Parathyroid adenoma (tissue), 2 donors: ENCODE measurements around the gene MCCC1.
A peak's percentile ranks its signal among the peaks of the same experiment; 100 is the strongest.

ENCODE experiments used
- H2AFZ ChIP-seq: fragments of 300-600 bp; sonication (generic); one replicate; pipeline ENCODE4 v1.7.0; 2017; ENCODE audit warnings: antibody characterized with exemption, mild to moderate bottlenecking
- H3K27ac ChIP-seq: fragments of 300-600 bp; sonication (generic); one replicate; pipeline ENCODE4 v1.7.0; 2017
- H3K27me3 ChIP-seq: fragments of 300-600 bp; sonication (generic); one replicate; pipeline ENCODE4 v1.7.0; 2017; ENCODE audit warnings: low read length; ENCODE audit not compliant: control insufficient read depth, insufficient read depth
- H3K36me3 ChIP-seq: fragments of 300-600 bp; sonication (generic); one replicate; pipeline ENCODE4 v1.7.0; 2017; ENCODE audit warnings: low read length; ENCODE audit not compliant: control insufficient read depth, insufficient read depth
- H3K4me1 ChIP-seq: fragments of 300-600 bp; sonication (generic); one replicate; pipeline ENCODE4 v1.7.0; 2017; ENCODE audit warnings: control low read depth
- H3K4me2 ChIP-seq: fragments of 300-600 bp; sonication (generic); one replicate; pipeline ENCODE4 v1.7.0; 2017; ENCODE audit warnings: low read length
- H3K4me3 ChIP-seq: fragments of 300-600 bp; sonication (generic); one replicate; pipeline ENCODE4 v1.7.0; 2017; ENCODE audit warnings: low read depth, low read length
- H3K79me2 ChIP-seq: fragments of 300-600 bp; sonication (generic); one replicate; pipeline ENCODE4 v1.7.0; 2017; ENCODE audit warnings: control low read depth
- H3K9ac ChIP-seq: fragments of 300-600 bp; sonication (generic); one replicate; pipeline ENCODE4 v1.7.0; 2017; ENCODE audit warnings: mild to moderate bottlenecking
- H3K9me3 ChIP-seq: fragments of 300-600 bp; sonication (generic); one replicate; pipeline ENCODE4 v1.7.0; 2017; ENCODE audit warnings: low read length; ENCODE audit not compliant: control insufficient read depth
- TF ChIP-seq, protein P1 (sequence below): fragments of 300-600 bp; sonication (generic); IDR thresholded peaks from one replicate; pipeline ENCODE4 v1.7.0; 2017; ENCODE audit warnings: antibody characterized with exemption, mild to moderate bottlenecking
- donor health status: primary hyperparathyroidism.

Gene MCCC1

DNA sequence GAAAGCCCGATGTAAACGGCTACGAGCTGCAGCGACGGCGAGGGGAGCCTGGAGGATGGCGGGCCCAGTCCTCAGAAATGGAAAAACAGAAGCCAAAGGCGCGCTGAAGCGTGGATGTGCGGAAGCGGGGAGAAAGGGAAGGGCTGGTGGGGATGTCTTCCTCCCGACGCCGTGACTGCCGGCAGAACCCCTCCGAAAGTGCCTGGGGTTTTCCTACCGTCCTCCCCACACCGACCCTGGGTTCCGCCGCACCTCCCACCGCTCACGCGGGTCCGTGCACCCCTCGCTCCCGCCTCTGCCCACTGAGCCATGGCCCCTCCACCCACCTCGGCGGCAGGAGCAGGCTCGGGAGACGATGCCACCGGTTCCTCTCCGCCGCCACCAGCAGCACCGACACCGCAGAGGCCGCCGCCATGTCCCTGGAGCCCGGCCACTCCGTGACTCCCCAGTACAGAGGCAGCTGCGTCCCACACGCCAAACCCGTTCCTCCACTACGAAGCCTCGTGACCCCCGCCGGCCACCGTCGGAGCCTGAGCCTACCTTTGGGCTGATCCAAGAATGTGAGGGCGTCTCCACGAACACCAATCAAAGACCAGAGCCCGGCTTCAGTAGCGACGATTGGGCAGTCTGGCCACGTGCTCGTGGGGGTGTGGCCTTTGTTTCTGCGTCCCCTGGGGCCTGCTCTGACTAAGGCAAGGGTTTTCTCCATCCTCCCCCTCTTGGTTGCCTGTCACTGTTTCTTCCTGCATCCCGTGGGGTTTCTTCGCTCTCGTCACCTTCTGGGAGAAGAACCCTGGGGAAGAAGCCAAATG, at the start of gene MCCC1:
Gene MCCC1 (minus strand): TSS at position 471 of the 812 bp plus-strand sequence. CDS start 56 bp downstream, at position 415.
- Histone ChIP-seq H3K9me3 (no peaks in the 10 kb centered on the region), H3K79me2 (peaks cover 3% of the 10 kb centered on the region), H3K9ac (peak within 1 kb of the TSS; percentile 58), H3K4me3 (peak within 1 kb of the TSS; percentile 93), H3K36me3 (no peaks in the 10 kb centered on the region), H3K27me3 (no peaks in the 10 kb centered on the region), H3K4me2 (peak within 1 kb of the TSS; percentile 90), H2AFZ (peak within 1 kb of the TSS; percentile 75), H3K27ac (peak within 1 kb of the TSS; percentile 63), H3K4me1 (no peaks in the 10 kb centered on the region)
- TF ChIP-seq, protein P1, sequence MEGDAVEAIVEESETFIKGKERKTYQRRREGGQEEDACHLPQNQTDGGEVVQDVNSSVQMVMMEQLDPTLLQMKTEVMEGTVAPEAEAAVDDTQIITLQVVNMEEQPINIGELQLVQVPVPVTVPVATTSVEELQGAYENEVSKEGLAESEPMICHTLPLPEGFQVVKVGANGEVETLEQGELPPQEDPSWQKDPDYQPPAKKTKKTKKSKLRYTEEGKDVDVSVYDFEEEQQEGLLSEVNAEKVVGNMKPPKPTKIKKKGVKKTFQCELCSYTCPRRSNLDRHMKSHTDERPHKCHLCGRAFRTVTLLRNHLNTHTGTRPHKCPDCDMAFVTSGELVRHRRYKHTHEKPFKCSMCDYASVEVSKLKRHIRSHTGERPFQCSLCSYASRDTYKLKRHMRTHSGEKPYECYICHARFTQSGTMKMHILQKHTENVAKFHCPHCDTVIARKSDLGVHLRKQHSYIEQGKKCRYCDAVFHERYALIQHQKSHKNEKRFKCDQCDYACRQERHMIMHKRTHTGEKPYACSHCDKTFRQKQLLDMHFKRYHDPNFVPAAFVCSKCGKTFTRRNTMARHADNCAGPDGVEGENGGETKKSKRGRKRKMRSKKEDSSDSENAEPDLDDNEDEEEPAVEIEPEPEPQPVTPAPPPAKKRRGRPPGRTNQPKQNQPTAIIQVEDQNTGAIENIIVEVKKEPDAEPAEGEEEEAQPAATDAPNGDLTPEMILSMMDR = no peak

DNA sequence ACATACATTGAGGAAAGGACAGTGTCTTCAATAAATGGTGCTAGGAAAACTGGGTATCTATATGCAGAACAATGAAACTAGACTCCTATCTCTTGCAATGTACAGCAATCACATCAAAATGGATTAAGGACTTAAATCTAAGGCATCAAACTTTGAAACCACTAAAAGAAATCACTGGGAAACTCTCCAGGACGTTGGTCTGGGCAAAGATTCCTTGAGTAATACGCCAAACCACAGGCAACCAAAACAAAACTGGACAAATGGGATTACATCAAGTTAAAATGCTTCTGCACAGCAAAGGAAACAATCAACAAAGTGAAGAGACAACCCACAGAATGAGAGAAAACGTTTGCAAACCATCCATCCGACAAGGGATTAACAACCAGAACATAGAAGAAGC, 48.8 kb upstream of the MCCC1 start:
- Histone ChIP-seq H3K4me1 (no peaks in the 10 kb centered on the region), H3K27me3 (no peaks in the 10 kb centered on the region), H3K4me3 (no peak overlapping the region), H3K9ac (no peak overlapping the region), H3K9me3 (no peaks in the 10 kb centered on the region), H3K79me2 (no peaks in the 10 kb centered on the region), H3K4me2 (no peak overlapping the region), H3K27ac (no peak overlapping the region), H3K36me3 (no peaks in the 10 kb centered on the region), H2AFZ (no peak overlapping the region)
- TF ChIP-seq, protein P1 = no peak

DNA sequence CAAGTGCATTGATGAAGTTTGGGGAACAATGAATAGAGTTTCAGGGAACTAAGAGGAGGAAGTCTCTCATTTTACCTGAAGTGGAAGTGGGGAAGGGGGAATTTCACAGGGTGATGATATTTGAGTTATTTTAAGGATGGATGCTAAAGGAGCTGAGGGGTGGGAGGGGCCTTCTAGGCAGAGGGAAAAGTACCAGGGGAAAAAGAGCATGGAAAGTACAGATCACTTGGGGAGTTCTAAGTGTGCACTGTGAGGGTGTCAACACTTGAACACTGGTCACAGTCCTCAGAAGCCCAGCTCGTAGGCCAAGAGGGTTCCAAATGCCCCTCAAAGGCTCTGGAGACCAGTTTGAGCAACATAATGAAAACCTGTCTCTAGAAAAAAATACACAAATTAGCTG, 45.1 kb upstream of the MCCC1 start:
- Histone ChIP-seq H3K4me2 (no peak overlapping the region), H3K27ac (no peak overlapping the region), H3K4me3 (no peak overlapping the region), H2AFZ (no peak overlapping the region), H3K9me3 (no peaks in the 10 kb centered on the region), H3K27me3 (no peaks in the 10 kb centered on the region), H3K36me3 (no peaks in the 10 kb centered on the region), H3K4me1 (no peaks in the 10 kb centered on the region), H3K9ac (no peak overlapping the region), H3K79me2 (no peaks in the 10 kb centered on the region)
- TF ChIP-seq, protein P1 = no peak

DNA sequence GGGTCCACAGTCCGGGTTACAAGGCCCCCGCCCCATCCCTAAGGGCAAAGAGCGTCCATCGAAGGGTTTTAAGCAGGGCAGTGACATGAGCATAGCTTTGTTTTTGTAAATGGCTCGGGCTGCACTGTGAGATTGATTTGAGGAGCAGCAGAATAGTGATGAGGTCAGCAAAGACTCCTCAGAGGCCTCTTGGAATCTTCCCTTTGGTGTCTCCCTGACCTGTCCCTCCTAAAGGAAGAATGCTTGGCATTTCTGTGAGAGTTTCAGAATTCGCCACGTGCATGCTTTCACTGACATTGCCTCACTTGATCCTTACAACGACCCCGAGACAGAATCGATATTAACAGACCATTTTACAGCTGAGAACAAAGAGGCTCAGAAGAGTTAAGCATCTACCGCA, 42.9 kb upstream of the MCCC1 start:
- no peaks in the 10 kb centered on the region for H3K4me1 ChIP-seq
- H3K36me3 ChIP-seq = no peaks in the 10 kb centered on the region
- no peaks in the 10 kb centered on the region for H3K9me3 ChIP-seq
- TF ChIP-seq, protein P1 = no peak
- H3K4me2 ChIP-seq = no peak overlapping the region
- H3K27ac ChIP-seq = no peak overlapping the region
- no peaks in the 10 kb centered on the region for H3K79me2 ChIP-seq
- no peaks in the 10 kb centered on the region for H3K27me3 ChIP-seq
- no peak overlapping the region for H3K4me3 ChIP-seq
- no peak overlapping the region for H2AFZ ChIP-seq
- H3K9ac ChIP-seq = no peak overlapping the region

DNA sequence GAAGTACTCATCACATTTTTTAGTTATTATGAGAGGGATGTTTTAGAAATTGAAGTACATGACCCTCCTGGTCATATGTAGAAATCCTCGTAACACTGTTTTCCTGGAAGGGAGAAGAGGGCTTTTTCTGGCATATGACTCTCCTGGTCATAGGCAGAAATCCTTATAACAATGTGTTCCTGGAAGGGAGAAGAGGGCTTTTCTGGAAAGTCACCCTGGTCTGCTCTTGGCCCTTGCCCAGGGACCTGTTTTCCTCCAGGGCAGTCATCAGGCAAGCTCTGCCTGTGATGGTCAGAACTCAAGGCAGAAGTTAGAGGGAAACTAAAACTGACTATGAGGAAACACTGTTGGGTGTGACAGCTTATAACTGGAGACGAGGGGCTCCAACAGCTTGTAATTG, 35.5 kb upstream of the MCCC1 start:
- Histone ChIP-seq H3K9me3 (no peaks in the 10 kb centered on the region), H3K4me3 (no peak overlapping the region), H3K36me3 (no peaks in the 10 kb centered on the region), H3K27ac (no peak overlapping the region), H3K4me2 (no peak overlapping the region), H3K27me3 (no peaks in the 10 kb centered on the region), H3K4me1 (no peaks in the 10 kb centered on the region), H3K9ac (no peak overlapping the region), H3K79me2 (no peaks in the 10 kb centered on the region), H2AFZ (no peak overlapping the region)
- TF ChIP-seq, protein P1 = no peak
